ENCODE measurements around the gene PPFIA4.

Gene PPFIA4

DNA sequence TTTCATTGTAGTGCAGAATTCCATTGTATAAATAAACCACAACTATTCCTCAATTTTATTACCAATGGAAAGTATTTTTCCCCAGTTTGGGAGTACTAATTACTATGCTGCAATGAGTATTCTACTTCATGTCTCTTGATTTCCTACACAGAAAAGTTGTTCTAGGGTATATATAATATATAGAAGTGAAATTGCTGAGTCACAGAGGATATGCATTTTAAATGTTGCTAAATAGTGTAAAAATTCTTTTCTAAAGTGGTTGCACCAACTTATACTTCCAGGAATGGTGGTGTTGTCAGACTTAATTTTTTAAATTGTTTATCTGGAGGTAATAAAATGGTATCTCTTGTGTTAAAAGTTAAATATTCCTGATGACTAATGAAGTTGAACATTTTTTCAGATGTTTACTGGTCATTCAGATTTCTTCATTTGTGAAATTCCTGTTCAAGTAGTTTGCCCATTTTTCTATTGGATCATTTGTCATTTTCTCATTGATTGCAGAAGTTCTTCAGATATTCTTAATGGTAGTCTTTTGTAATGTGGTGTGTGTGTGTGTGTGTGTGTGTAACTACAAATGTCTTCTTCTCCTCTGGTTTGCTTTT, 78.6 kb downstream of the PPFIA4 start:
- DNase-seq: no peak

DNA sequence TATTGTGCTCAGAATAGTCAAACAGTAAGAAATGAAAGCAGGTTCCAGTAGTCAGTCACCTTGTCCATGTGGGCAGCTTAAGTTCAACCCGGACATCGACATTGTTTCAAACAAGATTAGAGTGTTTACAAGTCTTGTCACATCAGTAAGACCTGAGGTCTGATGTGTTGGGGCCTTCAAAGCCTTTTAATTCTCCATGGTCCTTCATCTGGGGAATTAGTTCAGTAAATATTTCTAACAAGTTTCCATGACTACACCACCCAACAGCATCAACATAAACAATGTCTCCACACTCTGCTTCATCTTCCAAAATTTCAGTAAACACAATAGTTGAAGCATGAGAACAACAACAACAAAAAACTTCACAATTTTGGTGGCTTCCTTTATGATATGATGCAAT, 86.2 kb downstream of the PPFIA4 start:
- no peak for DNase-seq

DNA sequence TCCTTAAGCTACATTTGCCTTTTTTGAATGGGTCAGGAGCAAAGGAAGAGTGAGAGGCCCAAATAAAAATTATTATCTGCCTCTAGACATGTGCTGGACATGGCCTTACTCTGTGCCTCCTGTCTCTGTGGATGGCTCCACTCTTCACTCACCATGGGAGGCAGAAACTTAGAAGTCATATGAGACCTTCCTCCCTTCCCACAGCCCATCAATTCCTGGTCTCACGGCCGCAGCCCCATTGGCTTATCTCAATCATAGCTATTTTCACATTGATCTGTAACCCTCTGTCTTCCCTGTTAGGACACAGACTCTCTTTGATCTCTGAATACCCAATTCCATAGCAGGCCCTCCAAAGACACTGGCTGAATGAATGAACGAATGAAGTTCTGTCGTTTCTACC, 87.0 kb downstream of the PPFIA4 start:
- DNase-seq: no peak

DNA sequence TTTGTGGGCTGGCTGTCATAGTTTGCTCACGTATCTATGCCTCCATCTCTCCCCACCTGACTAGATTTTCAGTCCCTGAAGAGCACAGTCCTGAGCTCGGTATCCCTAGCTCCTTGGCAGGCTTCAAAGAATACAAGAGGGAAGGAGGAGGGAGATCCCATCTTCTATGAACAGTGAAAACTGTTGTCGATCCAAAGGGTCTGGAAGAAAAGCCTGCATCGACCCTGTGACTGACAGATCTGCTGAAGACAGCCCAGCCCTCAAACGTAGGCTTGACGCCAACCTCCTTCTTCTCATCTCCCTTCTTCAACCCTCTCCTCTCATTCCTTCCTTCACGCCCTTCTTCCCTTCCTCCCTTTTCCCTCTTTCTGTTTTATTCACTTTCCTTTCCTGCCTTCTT, 87.9 kb downstream of the PPFIA4 start:
- no peak for DNase-seq

DNA sequence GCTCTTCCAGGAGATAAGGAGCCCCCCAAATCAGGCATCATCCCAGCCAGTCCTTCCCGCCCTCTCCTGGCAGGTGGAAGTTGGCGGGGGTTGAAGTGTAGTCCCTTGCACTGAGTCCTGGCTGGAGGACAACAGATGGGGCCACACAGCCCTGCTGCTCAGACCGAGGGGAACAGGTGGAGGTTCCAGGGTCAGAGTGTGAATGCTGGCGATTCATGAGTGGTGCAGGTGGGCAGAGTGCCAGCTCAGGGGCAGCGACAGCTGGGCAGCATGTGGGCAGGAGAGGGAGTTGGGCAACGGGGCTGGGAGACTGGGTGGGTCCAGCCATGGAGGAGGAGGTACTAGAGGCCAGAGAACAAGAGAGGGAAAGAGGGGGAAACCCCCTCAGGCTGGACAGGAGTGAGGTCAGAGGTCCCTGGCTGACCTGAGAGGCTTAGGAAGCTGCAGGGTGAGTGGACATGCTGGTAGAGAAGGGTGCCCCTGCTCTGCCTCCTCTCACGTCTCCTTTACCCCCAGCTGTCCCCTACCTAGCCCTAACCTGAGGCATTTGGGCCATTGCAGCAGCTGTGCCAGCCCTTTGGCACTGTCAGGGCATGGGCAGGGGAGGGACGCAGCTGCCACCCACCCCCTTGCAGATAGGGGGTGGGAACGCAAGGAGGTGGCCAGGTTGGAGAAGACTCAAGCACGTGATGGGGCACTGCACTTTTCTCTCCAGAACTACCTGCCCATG, 90.0 kb downstream of the PPFIA4 start:
- DNase-seq: no peak

DNA sequence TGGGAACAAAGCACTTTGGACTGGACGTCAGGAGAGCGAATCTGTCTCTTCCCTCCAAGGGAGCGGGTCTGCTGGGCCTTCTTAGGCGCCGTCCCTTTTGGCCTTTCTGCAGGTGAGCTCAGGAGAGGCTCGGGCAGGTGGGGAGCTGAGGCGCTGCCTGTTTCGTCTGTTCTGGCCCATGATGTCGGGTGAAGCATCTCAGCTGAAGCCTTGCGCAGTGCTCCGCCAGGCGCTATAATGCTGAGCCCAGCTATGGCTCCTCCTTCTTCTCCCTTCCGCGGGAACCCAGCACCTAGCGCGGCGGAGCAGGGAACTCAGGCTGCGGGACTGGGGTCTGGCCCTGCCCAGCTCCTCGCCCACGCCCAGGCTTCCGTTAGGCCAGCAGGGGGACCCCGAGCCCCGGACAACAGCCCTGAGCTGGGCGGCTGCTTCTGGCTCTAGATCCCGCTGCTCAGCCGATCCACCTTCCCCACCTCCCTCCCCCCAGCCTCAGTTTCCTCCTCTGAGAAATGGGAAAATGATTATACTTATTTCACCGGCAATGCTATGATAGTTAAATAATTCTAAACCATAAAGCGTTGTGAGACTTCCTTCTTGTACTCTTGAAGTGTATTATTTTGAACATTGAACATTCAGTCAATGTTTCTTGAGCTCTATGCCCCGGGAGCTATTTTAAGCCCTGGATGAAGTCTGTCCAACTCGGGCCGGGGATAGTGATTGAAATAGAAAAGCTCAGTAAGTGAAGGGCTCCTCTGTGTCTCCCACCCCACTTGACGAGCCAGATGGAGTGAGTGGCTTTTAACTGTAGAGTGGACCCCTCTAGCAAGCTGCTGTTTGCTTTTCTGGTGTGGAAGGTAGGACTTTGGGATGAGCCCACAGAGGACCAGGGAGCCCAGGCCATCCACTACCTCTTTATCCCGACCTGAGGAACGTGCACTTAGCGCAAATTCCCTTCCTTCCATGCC, 91.6 kb downstream of the PPFIA4 start:
- no peak for DNase-seq

DNA sequence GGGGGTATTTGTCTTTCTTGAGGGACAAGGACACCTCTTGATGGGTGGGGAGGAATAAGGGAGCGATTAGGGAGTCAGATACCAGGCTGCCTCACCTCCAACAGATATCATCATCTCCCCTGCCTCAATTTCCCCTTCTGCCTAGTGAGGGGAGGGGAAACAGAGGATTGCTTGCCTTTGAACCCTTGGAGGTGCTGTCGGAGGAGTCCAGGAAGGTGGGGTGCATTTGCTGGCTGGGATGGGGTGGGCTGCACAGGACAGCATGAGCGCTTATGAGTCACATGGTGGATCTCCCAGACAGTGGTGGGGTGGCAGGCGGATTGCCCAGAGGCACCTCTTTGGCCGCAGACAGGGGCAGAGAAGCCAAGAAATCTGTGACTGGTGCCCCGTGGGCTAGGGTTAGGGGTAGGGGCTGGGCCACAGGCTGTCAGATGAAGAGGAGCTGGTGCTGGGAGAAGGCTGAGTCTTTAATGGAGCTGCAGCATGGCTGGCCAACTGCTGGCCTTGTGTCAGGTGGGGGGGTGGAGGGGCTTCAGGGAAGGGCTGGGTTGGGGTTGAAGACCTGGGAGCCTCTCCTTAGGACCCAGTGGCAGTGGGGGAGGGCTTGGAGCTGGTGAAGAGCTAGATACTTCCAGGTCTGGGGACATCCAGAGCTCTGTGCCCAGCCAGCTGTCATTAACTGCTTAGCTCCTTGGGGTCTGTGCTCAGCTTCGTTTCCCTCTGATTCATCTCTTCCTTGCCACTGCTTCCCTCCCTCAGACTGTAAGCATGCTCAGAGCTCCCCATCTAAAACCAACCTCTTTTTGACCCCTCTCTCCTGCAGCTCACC, 94.2 kb downstream of the PPFIA4 start:
- DNase-seq: no peak

DNA sequence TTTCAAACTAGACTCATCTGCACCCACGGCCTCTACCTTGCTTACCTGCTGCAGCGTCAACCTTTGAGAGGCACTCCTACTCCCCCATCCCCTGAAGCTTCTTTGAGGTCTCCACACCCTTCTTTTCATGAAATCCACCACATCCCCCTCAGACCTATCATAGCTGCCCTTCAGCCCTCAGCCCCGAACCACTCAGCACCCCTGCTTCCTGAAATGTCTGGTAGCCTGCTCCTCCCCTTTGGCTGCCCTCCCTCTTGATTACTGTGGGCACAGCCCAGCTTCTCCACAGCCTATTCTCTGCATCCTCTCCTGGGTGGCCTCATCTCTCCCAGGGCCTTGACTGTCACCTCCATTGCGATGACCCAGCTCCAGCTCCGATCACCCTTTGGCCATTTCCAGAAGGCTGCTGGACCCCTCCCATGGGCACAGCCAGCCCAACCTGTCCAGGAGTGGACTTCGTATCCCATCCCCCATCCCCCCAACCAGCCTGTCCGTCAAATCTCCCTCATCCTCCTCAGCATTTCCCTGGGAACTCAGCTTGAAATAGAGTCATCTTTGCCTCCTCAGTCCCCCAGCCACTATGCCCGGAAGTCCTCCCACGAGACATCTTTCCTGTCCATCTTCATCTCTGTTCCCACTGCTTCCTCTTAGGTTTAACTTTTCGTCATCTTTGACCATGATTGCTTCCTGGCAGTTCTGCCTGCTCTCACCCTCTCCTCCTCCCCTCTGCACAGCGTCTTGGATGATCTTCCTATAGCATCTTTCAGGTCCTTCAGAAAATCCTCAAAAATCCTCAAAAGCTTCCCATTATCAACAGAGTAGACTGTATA, 95.1 kb downstream of the PPFIA4 start:
- DNase-seq: no peak

DNA sequence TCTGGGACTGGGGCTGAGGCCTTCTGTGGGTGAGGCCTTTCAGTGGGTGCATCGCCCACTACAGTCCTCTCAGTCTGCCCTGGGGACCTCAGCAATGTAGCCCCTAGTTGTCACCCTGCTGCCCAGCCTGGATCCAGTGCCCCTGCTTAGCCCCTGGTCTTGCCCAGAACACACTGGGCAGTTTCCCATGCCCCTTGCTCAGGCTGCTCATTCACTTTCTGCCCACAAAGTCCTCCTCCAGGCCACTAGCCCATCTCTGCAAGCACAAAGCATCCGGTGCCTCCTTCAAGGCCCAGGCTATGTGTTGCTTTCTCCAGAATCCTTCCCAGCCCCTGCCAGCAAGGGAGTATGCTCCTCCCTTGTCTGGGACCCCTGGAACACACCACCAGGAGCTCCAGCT, 95.9 kb downstream of the PPFIA4 start:
- no peak for DNase-seq

DNA sequence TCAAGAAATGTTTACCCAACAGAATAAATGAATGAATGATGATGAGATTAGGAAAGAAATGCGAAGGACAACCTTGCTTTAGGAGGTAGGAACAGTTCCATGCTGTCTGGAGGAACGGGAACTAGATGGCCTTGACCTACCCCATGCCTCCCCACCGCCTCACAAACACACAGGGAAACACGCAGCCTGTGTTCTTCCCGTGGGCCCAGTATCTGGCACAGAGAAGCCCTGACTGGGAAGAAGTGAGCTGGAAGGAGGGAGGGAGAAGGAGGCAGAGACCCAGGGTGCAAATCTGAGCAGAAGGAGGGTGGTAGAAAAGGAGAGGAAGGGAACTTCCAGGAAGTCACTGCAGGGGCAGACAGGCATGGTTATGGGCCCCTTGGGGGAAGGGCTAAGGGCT, 97.7 kb downstream of the PPFIA4 start:
- no peak for DNase-seq

DNA sequence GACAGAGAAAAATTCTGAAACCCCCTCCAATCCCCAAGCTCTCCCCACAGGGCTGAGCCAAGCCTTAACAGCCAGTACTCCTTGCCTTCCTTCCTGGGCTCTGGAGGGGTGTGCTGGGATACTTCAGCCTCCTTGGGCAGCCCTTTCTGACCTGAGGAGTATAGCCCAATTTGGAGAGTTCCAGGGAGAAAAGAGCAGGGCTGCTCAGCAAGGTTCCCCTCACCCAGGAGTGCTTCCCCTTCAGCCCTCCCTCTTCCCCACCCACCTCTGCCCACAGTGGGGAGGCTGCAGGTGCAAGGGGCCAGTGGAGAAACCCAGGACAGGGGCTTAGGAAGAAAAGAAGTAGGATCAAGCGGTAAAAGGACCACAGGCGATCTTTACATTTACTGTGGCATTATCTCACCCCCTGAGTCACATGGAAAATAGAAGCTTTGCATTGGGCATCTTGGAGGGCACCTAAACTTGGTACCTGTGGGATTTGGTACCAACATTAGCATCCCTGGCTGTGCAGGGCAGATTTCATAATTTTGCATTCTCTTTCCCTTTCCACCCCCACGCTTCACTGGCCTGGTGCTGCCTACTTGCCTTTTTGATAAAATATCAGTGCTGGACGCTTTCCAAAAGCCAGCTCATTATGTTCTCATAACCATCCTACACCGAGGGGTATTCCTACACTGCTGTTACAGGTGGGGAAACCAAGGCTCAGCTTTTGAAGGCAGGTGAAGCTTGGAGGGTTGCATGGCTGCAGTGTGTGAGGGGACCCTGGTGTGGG, 98.4 kb downstream of the PPFIA4 start:
- no peak for DNase-seq

DNA sequence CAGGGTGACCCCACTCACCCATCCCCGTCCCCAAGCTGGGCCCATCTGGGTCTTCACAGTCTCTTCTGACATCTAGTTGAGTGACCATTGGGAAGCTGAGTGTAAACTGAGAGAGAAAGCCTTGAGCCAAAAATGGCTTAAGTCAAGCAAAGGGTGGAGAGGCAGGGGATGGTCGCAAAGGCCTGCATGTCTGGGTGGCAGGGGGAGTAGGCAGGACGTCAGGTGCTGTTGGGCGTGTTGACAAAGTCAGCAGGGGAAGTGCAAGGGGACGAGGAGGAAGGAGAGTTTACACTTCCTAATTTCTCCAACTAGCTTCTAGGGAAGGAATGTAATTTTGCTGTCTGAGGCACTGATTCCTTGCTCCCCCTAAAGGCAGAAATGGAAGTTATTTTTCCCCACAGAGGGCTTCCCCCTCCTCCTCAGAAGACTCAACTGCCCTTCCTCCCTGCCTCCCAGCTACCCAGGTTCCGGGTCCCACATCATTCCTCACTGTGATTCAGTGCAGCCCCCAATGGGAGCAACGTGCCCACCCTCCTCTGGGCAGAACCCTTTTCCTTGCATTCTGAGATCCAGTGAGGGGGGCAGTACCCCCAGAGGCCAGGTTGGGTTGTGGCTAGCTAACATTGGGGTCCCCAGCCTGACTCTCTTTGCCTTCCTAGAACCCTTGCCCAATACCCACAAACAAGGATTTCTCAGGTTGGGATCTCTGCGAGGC, 100.0 kb downstream of the PPFIA4 start:
- DNase-seq: no peak

DNA sequence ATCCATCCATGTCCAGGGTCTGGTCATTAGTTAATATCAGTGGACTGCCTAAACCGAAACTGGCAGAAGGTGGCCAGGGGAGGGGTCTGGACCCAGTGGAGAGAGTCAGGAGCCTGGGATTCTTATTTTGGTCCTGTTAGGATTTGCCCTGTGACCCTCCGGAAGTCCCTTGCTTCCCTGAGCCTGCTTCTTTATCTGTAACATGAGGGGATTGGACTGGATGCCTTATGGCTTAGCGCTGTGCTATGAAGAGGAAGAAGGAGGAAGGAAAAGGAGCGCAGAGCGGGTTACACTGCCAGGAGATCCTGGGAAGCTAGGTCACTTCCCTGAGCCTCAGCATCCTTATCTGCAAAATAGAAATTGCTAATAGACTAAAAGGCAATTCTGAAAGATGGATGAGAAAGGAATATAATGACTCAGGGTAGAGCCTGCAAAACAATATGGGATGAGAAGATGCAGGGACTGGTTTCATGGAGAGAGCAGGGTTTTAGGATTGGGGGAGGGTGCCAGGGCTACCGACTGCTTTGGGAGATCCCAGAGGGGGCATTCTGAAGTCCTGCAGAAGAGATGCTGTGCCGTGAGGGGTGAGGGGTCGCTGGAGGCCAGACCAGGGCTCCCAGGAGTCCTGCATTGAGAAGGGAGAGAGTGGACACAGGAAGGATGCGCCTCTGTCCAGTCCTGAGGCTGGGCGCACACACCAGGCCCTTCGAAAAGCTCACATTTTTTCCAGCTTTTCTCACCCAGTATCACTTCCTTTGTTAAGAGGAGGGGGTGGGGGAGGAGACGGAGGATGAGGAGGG, 100.8 kb downstream of the PPFIA4 start:
- DNase-seq: no peak

DNA sequence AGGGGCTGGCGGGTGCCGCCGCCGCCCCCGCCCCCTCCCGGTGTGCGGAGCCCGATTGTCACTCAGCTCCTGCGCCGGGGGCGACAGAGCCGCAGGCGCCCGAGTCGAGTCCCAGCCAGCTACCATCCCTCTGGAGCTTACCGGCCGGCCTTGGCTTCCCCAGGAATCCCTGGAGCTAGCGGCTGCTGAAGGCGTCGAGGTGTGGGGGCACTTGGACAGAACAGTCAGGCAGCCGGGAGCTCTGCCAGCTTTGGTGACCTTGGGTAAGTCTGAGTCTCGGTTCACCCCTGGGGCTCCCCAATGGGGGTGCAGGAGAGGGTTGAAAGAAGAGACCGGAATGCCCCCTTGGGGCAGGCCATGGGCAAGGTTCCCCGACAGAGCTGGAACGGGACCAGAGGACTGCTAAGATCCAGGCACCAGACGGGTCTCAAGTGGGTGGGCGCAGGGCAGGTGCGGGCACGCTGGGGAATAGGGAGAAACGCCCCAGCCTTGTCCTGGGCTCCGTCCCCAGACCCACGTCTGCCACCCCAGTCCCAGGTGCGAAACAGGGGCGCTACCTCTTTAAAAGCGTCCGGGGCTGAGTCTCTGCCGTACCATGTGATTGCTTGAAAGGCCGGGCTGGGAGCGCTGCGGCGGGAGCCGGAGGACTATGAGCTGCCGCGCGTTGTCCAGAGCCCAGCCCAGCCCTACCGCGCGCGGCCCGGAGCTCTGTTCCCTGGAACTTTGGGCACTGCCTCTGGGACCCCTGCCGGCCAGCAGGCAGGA, 101.6 kb downstream of the PPFIA4 start, which contains the start of gene ADORA1:
ADORA1 (plus strand) TSS at position 61 of the 765 bp plus-strand sequence. CDS start 1,116 bp downstream, outside the sequence.
- DNase-seq: no peak

DNA sequence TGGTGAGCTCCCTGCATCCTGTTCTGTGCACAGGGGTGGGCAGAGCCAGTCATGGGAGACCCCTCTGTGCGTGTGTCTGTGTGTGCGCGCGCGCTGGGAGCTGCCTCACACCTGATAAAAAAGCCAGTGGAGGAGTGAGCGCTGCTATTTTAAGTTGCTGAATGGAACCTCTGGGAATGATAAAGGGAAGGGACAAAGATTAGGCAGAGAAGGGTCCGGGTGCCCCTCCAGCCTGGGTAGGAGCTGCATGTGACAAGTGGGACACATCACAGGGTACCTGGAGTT, 102.1 kb downstream of the PPFIA4 start:
- DNase-seq: no peak
